Central memory CD4-positive, alpha-beta T cell (primary cell): Measurements from ENCODE around the gene PAX3.

ENCODE experiments used
- DNase-seq: peaks from one replicate; pipeline ENCODE4 v3.0.0; 2022

The PAX3 gene

GRCh38 chr2:222269132-222269531 is 29.7 kb downstream of the PAX3 start:
- no peak for DNase-seq

- DNase-seq: no peak
Measured at GRCh38 chr2:222268311-222268990, 30.3 kb downstream of the PAX3 start.

GRCh38 chr2:222264791-222265320 is 33.9 kb downstream of the PAX3 start:
- no peak for DNase-seq

GRCh38 chr2:222261504-222261903 is 37.3 kb downstream of the PAX3 start:
- DNase-seq: no peak

- DNase-seq: no peak
Measured at GRCh38 chr2:222257645-222258044, 41.2 kb downstream of the PAX3 start.

GRCh38 chr2:222256250-222256649 is 42.5 kb downstream of the PAX3 start:
- DNase-seq: no peak

GRCh38 chr2:222255090-222255489 is 43.7 kb downstream of the PAX3 start:
- DNase-seq: no peak

GRCh38 chr2:222250313-222250712 is 48.5 kb downstream of the PAX3 start:
- DNase-seq: no peak

GRCh38 chr2:222249444-222249843 is 49.4 kb downstream of the PAX3 start:
- DNase-seq: no peak

GRCh38 chr2:222248818-222249217 is 50.0 kb downstream of the PAX3 start:
- no peak for DNase-seq

GRCh38 chr2:222248256-222248655 is 50.5 kb downstream of the PAX3 start:
- DNase-seq: no peak

- DNase-seq: no peak
Measured at GRCh38 chr2:222242532-222242931, 56.3 kb downstream of the PAX3 start.

- DNase-seq: no peak
Measured at GRCh38 chr2:222241128-222241870, 57.5 kb downstream of the PAX3 start.

- DNase-seq: no peak
Measured at GRCh38 chr2:222240676-222241049, 58.1 kb downstream of the PAX3 start.

GRCh38 chr2:222239945-222240675 is 58.7 kb downstream of the PAX3 start:
- DNase-seq: no peak

- no peak for DNase-seq
Measured at GRCh38 chr2:222239091-222239490, 59.7 kb downstream of the PAX3 start.

- DNase-seq: no peak
Measured at GRCh38 chr2:222238072-222238471, 60.7 kb downstream of the PAX3 start.

GRCh38 chr2:222232839-222233238 is 66.0 kb downstream of the PAX3 start:
- no peak for DNase-seq

GRCh38 chr2:222232372-222232771 is 66.4 kb downstream of the PAX3 start:
- DNase-seq: no peak

- DNase-seq: no peak
Measured at GRCh38 chr2:222228054-222228453, 70.7 kb downstream of the PAX3 start.

GRCh38 chr2:222218786-222219185 is 80.0 kb downstream of the PAX3 start:
- no peak for DNase-seq

- DNase-seq: no peak
Measured at GRCh38 chr2:222217712-222218111, 81.1 kb downstream of the PAX3 start.

- DNase-seq: no peak
Measured at GRCh38 chr2:222214885-222215284, 83.9 kb downstream of the PAX3 start.

- no peak for DNase-seq
Measured at GRCh38 chr2:222213049-222213448, 85.7 kb downstream of the PAX3 start.
